ENCODE data around the gene HIGD2A.

GRCh38 chr5:176436656-176437055 is 48.1 kb downstream of the HIGD2A start:
- TF ChIP-seq GATA2 (IDR thresholded peaks at IDR 0.05; ENCODE audit: low read depth, low read length) (no peak), GATA3 (IDR thresholded peaks at IDR 0.05; ENCODE audit: low read depth, low read length) (no peak)
